A673 (cell line): ENCODE measurements around the gene SLC2A4RG.

Source experiments
- CTCF ChIP-seq: fragments of 300-800, 200-600 bp; sonication (generic); conservative IDR thresholded peaks from 2 replicates; pipeline ENCODE4 v1.5.1; 2017; ENCODE audit warnings: low read depth, mild to moderate bottlenecking, antibody characterized with exemption, low read length, moderate library complexity, mixed read lengths
- EZH2 ChIP-seq: fragments of 200-600 bp; sonication (generic); IDR thresholded peaks from 2 replicates; pipeline ENCODE4 v1.6.1; 2017; ENCODE audit warnings: borderline replicate concordance, low read depth, mild to moderate bottlenecking, mixed read lengths, antibody characterized with exemption, low read length; ENCODE audit not compliant: poor library complexity, severe bottlenecking

GRCh38 chr20:63697357-63697867 lies 42.2 kb upstream of the SLC2A4RG start:
- TF ChIP-seq CTCF (no peak), EZH2 (no peak)
